Activated T-helper 1 cell treated with Interleukin-2 at 50 U/mL for 16 hours (primary cell): Measurements from ENCODE around the gene OR10H5.
"Not testable (repeated sequence)": the region's sequence is repeated elsewhere in the genome, so short reads cannot be mapped to it uniquely, and the experiment has no call there.

Experiments used
- DNase-seq: peaks from one replicate; pipeline ENCODE4 v3.0.0-alpha.2; 2020; ENCODE audit warnings: low read depth

The OR10H5 gene

GRCh38 chr19:15787611-15788155, at the start of gene OR10H5:
Gene OR10H5, plus strand, starts transcription at chr19:15787661. Its CDS starts 6,388 bp downstream, at chr19:15794049.
- no peak for DNase-seq

DNA sequence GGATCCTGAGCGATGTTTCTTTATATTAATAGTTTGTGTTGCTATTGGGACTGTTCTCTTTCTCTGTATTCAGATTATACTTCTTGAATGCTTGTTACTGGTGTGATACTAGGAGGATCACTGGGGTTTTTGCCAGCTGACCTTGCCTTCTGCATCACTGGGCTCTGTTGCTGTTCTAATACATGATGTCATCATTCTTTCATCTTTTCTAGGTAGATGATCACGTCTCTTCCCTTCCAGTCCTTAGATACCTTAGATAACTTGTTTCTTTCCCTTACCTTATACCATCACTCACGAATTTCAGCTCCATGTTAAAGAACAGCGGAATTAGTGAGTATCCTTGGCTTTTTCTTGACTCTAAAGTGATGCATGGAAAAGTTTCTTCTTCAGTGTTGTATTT, 49.7 kb upstream of the OR10H5 start, which contains the start of gene OR10H3:
Gene OR10H3, plus strand, starts transcription at position 264 of the 400 bp plus-strand sequence. CDS start 3,408 bp downstream, outside the sequence.
- no peak for DNase-seq

DNA sequence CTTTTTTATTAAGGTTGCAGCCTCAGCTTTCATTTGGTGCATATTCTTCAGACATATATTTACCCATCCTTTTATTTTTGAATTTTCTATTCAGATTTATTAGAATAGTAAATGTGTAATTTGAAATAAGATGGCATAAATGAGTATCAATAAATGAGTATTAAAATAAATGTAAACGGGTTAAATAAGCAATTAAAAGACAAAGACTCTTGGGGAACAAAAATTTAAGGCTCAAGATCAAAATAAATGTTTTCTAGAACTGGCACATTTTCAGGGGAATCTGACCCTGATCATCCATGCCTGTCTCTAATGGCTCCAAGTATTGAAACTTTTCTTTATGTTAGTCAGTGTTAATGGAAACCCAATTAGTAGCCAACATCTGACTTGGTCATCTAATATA, 46.7 kb upstream of the OR10H5 start:
- DNase-seq, result no peak

DNA sequence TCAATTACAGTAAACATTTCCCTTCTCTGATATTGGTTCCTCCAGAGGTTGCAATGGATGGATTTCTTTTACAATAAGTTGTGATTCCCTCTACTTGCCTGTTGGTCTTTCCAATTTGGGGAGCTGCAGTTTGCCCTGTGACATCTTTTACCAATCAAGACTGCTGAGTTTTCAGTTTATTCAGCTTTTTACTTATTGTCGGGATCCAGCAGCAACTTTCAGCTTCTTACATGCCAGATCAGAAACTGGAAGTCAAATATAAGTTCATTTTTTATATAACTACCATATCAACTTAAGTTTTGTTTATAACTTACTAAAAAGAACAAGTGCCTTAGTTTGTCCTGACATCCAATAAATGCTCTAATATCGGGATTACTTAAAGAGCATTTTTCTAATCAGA, 39.2 kb upstream of the OR10H5 start:
- DNase-seq, result no peak

GRCh38 chr19:15758379-15758778, 29.1 kb upstream of the OR10H5 start:
- DNase-seq, result no peak

DNA sequence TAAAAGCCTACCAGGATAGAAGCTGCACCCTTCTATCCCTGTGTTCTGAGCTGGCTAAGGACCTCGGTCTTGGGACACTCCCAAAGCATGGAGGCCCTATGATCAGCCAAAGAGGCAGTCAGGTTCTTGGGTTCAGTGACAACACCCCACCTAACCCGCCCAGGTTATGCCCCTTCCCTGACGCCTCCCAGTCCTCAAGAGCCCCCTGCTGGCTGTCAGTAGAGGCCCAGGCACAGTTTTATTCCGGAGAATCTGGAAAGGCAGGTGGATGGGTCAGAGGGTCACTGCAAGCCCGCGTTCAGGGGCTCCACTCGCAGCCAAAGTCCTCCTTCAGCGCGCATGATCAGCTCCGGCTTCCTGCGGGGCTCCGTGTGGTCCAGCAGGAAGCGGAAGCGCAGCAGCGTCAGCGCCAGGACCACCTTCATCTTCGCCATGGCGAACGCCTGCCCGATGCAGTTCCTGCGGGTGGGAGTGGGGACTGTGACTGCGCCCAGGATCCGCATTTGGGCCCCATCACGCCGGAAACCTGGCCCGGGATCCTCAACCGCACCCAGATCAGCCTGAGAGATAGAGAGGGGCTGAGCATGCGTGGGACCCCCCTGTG, 27.4 kb upstream of the OR10H5 start:
- no peak for DNase-seq

- no peak for DNase-seq
Measured at GRCh38 chr19:15769586-15769985, 17.9 kb upstream of the OR10H5 start.

- not testable (repeated sequence) for DNase-seq
Measured at GRCh38 chr19:15774159-15774558, 13.3 kb upstream of the OR10H5 start.

DNA sequence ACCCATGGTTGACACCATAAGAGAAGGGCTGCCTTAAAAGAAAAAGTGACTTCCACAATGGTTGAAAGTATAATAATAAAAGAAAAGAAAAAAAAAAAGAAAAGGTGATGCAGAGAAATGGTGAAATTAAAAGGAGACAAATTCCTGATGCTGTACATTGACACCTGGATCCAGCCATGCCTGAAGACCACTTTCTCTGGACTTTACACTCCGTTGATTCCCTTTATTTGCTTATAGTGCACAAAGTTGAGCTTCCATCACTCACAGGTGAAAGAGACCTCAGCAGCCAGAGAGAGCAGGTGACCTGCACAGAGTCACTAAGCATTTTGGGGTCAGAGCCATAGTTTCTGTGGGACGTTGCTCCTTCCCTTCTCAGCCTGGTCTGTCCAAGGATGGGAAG, 12.2 kb upstream of the OR10H5 start:
- DNase-seq, result no peak

- no peak for DNase-seq
Measured at GRCh38 chr19:15776264-15776663, 11.2 kb upstream of the OR10H5 start.

DNA sequence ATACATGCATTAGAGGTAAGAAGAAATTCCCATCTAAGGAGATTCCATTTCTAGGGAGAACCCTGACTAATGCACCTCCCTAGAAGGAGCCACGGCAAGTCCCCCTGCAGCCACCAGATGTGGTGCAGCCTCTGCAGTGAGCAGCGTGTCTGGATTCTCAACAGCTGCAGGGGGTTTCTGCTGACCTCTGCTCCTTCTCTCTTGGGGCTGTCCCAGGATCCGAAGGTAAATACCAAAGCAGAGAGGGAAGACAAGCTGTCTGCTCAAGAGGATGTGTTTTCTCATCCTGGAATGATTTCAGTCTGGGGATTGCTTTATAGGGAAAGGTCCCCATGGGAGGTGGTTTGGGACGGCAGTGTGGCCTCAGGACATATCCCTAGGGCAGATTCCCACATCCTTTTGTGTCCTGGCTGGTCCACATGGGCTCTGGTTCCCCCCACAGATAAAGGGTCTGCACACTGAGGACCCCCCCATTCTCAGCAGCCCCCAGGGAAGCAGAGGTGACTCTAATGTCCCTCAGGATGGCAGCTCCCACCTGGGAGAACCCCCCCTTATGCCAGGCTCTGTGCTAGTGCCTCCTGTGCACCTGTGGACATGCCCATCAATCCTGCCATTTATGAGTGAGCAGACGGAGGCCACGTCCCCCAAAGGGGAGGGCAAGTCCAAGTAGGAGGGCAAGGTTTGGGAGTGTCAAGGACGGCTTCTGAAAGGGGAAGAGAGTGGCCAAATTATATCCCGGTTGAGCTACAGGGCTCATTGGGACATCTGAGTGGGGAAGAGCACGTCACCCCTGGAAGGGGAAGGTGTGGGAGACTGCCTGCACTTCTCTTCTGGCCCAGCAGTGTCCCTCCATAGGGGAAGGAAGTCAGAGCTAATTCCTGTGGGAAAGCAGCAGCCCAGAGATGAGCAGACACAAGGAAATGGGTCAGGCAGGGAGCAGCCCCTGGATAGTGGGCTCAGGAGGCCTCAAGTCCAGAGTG, 10.2 kb upstream of the OR10H5 start:
- DNase-seq, result no peak

DNA sequence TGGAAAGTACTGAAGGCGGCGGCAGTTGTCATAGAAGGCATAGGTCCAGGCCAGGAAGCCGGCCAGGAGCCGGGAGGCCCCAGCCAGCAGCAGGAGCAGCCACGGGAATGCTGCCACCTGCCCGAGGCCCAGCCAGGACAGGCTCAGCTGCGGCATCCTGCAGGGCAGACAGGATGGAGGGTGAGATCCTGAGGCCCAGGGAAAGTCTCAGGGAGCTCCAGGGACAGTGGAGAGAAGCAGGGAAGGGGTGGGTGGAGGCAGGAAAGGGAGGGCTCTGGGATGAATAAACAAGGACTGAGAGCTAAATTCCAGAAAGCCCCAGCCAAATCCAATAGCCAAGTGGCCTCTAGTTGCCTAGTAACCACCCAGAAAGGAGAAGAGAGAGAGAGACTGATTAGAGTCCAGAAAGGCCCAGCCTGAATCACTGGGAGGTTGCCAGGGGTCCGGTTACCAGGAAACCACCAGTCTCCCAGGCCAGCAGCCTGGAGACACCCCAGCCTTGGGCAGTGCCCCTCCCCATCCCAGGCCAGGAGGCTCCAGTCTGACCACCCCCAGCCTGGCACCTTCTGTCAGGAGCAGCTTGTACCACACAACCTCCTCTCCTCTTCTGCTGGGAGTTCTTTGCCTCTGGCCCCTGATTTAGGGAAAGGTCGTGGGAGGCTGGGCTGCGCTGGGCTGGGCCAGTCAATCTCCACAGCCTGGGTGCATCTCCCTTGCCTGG, 7.5 kb upstream of the OR10H5 start:
- DNase-seq, result no peak

DNA sequence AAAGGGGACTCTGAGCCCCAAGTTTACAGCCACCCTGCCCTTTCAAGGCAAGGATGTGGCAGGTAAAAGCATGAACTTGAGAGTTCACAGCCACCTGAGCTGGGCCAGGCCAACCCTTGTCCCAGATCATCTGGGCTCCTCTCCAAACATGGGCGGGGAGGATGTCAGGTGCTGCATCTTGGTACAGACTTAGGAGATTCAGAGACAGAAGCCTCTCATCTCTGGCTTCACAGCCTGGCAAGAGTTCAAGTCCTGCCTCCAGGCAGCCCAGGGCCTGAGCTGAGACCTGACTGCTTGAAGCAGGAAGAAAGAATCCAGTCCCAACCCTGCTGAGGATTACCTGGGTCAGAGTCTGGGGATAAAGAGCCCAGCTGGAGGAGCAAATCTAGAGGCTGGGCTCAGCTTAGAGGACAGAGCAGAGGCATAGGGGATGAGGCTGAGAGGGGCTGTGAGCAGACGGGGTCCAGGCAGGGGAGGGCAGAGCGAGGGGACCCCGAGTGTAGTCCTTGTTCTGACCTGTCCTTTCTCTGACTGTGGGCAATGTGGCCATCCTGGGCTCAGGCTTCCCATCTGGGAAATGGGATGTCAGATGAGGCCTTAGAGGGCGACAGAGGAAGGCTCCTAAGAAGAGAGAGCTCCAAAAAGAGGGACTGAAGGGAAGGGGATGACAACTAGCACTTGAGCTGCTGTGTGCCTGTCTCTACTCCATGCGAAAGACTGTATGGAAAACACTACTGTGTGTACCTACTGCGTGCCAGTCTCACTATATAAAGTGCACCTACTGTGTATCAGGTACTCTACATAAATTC, 6.6 kb upstream of the OR10H5 start:
- DNase-seq, result no peak

GRCh38 chr19:15781661-15782060, 5.8 kb upstream of the OR10H5 start:
- DNase-seq, result no peak

- no peak for DNase-seq
Measured at GRCh38 chr19:15782211-15782610, 5.2 kb upstream of the OR10H5 start.

- not testable (repeated sequence) for DNase-seq
Measured at GRCh38 chr19:15782896-15783295, 4.6 kb upstream of the OR10H5 start.

DNA sequence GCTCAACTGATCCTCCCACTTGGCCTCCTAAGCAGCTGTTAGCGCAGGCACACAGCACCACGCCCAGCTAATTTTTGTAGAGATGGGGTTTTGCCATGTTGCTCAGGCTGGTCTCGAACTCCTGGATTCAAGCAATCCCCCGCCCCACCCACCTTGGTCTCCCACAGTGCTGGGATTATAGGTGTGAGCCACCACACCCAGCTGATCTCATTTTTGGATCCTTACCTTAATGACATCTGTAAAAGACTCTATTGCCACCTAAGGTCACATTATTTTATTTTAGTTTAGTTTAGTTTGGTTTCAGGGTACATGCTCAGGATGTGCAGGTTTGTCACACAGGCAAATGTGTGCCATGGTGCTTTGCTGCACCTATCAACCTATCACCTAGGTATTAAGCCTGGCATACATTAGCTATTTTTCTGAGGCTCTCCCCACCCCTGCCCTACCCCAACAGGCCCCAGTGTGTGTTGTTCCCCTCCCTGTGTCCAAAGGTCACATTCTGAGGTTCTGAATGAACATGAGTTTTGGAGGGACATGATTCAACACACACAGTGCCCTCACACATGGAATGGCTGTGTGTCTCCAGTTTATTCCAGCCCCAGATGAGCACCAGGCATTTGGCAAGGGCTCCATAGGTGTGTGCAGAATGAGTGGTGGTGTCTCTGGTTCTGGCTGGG, 1.3 kb downstream of the OR10H5 start:
- no peak for DNase-seq

GRCh38 chr19:15790096-15790495, 2.6 kb downstream of the OR10H5 start:
- no peak for DNase-seq

GRCh38 chr19:15794279-15794678, 6.8 kb downstream of the OR10H5 start:
- DNase-seq, result not testable (repeated sequence)

DNA sequence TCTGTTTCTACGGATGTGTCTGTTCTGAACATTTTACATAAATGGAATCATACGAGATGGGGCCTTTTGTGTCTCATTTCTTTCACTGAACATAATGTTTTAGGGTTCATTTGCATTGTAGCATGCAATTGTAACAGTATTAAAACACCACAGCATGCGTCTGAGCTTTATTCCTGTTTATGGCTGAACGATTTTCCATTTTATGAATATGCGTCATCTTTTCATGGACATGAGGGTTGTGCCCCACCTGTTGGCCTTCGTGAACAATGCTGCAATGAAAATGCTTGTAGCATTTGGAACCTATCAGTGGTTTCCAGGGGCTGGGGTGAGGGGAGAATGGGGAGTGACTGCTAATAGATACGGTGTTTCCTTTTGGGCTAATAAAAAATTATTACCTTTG, 22.9 kb downstream of the OR10H5 start:
- no peak for DNase-seq

DNA sequence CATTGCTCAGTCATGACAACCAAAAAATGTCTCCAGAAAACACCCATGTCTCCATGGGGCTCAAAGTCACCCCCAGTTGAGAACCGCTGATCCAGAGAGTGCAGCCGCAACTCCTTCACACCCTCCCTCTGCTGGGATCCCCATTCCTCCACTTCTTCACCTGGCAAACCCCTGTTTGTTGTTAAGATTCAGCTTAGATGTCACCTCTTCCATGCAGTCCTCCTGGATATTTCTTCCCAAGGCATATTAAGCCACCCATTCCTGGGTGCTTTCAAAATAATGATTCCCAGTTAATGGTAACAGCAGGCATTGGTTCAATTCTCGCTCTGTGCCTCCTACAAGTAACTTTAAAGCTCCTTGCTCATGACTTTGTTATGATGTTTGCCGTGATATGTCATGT, 24.0 kb downstream of the OR10H5 start:
- no peak for DNase-seq
